Fibroblast of skin of abdomen (primary cell): ENCODE measurements around the gene PCLAF.
"Not testable (repeated sequence)": the region's sequence is repeated elsewhere in the genome, so short reads cannot be mapped to it uniquely, and the experiment has no call there.

Source experiments
- DNase-seq: peaks from one replicate; pipeline ENCODE4 v3.0.0-alpha.2; 2013

The PCLAF gene

GRCh38 chr15:64361259-64361658, 20.0 kb downstream of the PCLAF start:
- no peak for DNase-seq

GRCh38 chr15:64356710-64357040, 24.6 kb downstream of the PCLAF start:
- no peak for DNase-seq

- peak; percentile 99 for DNase-seq
These were observed 25.1 kb downstream of the PCLAF start, which contains the start of gene CSNK1G1 for GRCh38 chr15:64355944-64356709. Gene CSNK1G1, minus strand, starts transcription at chr15:64356173. Its CDS starts 55,674 bp downstream, at chr15:64300499.

GRCh38 chr15:64355348-64355943, 25.8 kb downstream of the PCLAF start:
- no peak for DNase-seq

GRCh38 chr15:64354688-64355344, 26.4 kb downstream of the PCLAF start:
- no peak for DNase-seq

GRCh38 chr15:64351265-64351664, 30.0 kb downstream of the PCLAF start:
- peak; percentile 25 for DNase-seq

- DNase-seq: no peak
These were observed 31.9 kb downstream of the PCLAF start for GRCh38 chr15:64349375-64349774.

- peak; percentile 57 for DNase-seq
These were observed 32.8 kb downstream of the PCLAF start for GRCh38 chr15:64348455-64348854.

GRCh38 chr15:64346242-64346641, 35.0 kb downstream of the PCLAF start:
- DNase-seq: not testable (repeated sequence)

- peak; percentile 66 for DNase-seq
These were observed 36.5 kb downstream of the PCLAF start for GRCh38 chr15:64344651-64345294.

GRCh38 chr15:64343841-64344240, 37.4 kb downstream of the PCLAF start:
- peak; percentile 27 for DNase-seq

GRCh38 chr15:64343222-64343621, 38.0 kb downstream of the PCLAF start:
- DNase-seq: peak; percentile 53

- no peak for DNase-seq
These were observed 39.3 kb downstream of the PCLAF start for GRCh38 chr15:64341961-64342360.

GRCh38 chr15:64340355-64340754, 40.9 kb downstream of the PCLAF start:
- DNase-seq: no peak

GRCh38 chr15:64337761-64338160, 43.5 kb downstream of the PCLAF start:
- DNase-seq: no peak

- DNase-seq: no peak
These were observed 47.0 kb downstream of the PCLAF start for GRCh38 chr15:64333986-64334929.

- no peak for DNase-seq
These were observed 47.7 kb downstream of the PCLAF start for GRCh38 chr15:64333516-64333915.

GRCh38 chr15:64331668-64332067, 49.6 kb downstream of the PCLAF start:
- not testable (repeated sequence) for DNase-seq

- not testable (repeated sequence) for DNase-seq
These were observed 54.3 kb downstream of the PCLAF start for GRCh38 chr15:64326975-64327374.

- DNase-seq: not testable (repeated sequence)
These were observed 54.8 kb downstream of the PCLAF start for GRCh38 chr15:64326458-64326857.

GRCh38 chr15:64324165-64324877, 56.9 kb downstream of the PCLAF start:
- peak; percentile 25 for DNase-seq
